Measurements from ENCODE around the gene NRG3.

- TF ChIP-seq POLR2A (IDR thresholded peaks at IDR 0.05; ENCODE audit: low read depth, low read length) (no peak), POLR2AphosphoS5 (IDR thresholded peaks at IDR 0.05; ENCODE audit: low read depth, low read length) (no peak), TAF1 (IDR thresholded peaks at IDR 0.05; ENCODE audit: borderline replicate concordance, low read depth, low read length) (no peak)
Measured at GRCh38 chr10:82377608-82378007, 502.6 kb downstream of the NRG3 start.

Data from GM12892 (cell line).